Stimulated activated CD4-positive, alpha-beta T cell treated with anti-CD3 and anti-CD28 coated beads, TNF-alpha, amount 100 ng/mL, for 1 hour (primary cell): ENCODE results near the gene LSS.
"Not testable (repeated sequence)": the region's sequence is repeated elsewhere in the genome, so short reads cannot be mapped to it uniquely, and the experiment has no call there.

ENCODE experiments used
- DNase-seq, 3 donors: peaks; one replicate each; pipeline ENCODE4 v3.0.0-alpha.2; 2020; ENCODE audit warnings: low read depth in 3 of 3, low spot score in 1 of 3

LSS gene

GRCh38 chr21:46246345-46246744 is 17.8 kb upstream of the LSS start:
- no peak for DNase-seq

- DNase-seq, result no peak
Observed at GRCh38 chr21:46245213-46245915, 16.8 kb upstream of the LSS start.

GRCh38 chr21:46244602-46245001 is 16.0 kb upstream of the LSS start:
- DNase-seq, result no peak

- DNase-seq, result no peak
Observed at GRCh38 chr21:46243960-46244361, 15.4 kb upstream of the LSS start.

- no peak for DNase-seq
Observed at GRCh38 chr21:46243325-46243724, 14.8 kb upstream of the LSS start.

- not testable (repeated sequence) for DNase-seq
Observed at GRCh38 chr21:46241577-46241976, 13.0 kb upstream of the LSS start.

GRCh38 chr21:46239817-46240325 is 11.3 kb upstream of the LSS start:
- no peak for DNase-seq

- no peak for DNase-seq
Observed at GRCh38 chr21:46237474-46237873, 8.9 kb upstream of the LSS start.

- DNase-seq, result no peak
Observed at GRCh38 chr21:46234436-46234950, 5.9 kb upstream of the LSS start.

GRCh38 chr21:46229923-46230260 is 1.3 kb upstream of the LSS start:
- DNase-seq, result no peak

- DNase-seq, result no peak
Observed at GRCh38 chr21:46229133-46229922, 754 bp upstream of the LSS start.

- DNase-seq, result no peak
Observed at GRCh38 chr21:46227811-46228344, 696 bp downstream of the LSS start.

GRCh38 chr21:46226920-46227599 is 1.5 kb downstream of the LSS start:
- no peak for DNase-seq

GRCh38 chr21:46226146-46226545 is 2.4 kb downstream of the LSS start:
- DNase-seq, result no peak

GRCh38 chr21:46223661-46224060 is 4.9 kb downstream of the LSS start:
- not testable (repeated sequence) for DNase-seq

GRCh38 chr21:46223217-46223616 is 5.4 kb downstream of the LSS start:
- DNase-seq, result no peak

GRCh38 chr21:46222436-46223116 is 6.0 kb downstream of the LSS start:
- DNase-seq, result no peak

GRCh38 chr21:46221664-46222435 is 6.7 kb downstream of the LSS start:
- DNase-seq, result no peak

- DNase-seq, result no peak
Observed at GRCh38 chr21:46220847-46221246, 7.7 kb downstream of the LSS start.

- DNase-seq, result no peak
Observed at GRCh38 chr21:46220275-46220810, 8.2 kb downstream of the LSS start.
